Breast epithelium (tissue), 3 donors: ENCODE data around the gene SORCS3.

ENCODE experiments used
- POLR2A ChIP-seq: fragments of 450-650 bp; IDR thresholded peaks from one replicate; pipeline ENCODE4 v1.6.1; 2016; ENCODE audit warnings: antibody characterized with exemption, mild to moderate bottlenecking, moderate library complexity
- TF ChIP-seq, protein P1 (sequence below), 3 donors: fragments of 450-650 bp; IDR thresholded peaks; one replicate each; pipeline ENCODE4 v1.5.1; 2016 to 2017; ENCODE audit warnings: antibody characterized with exemption in 3 of 3, mild to moderate bottlenecking in 3 of 3, moderate library complexity in 3 of 3

DNA sequence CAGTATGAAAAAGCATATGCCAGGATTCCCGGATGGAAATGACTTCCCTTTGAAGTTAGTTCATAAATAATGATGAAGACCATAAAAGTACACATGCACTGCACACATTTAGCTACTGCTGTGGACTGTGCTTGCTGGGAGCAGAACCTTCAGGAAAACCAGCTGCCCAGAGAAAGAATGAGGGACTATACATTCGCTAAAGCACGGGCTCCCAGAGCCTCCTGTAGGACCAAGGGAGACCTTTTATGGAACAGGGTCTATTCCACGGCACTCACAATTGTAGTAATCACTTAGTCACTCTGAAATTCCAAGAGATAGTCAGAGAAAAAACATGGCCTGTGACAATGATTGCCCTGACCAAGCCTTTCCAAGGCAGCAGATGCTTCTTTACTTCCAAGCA, 24.1 kb downstream of the SORCS3 start:
- TF ChIP-seq, protein P1, sequence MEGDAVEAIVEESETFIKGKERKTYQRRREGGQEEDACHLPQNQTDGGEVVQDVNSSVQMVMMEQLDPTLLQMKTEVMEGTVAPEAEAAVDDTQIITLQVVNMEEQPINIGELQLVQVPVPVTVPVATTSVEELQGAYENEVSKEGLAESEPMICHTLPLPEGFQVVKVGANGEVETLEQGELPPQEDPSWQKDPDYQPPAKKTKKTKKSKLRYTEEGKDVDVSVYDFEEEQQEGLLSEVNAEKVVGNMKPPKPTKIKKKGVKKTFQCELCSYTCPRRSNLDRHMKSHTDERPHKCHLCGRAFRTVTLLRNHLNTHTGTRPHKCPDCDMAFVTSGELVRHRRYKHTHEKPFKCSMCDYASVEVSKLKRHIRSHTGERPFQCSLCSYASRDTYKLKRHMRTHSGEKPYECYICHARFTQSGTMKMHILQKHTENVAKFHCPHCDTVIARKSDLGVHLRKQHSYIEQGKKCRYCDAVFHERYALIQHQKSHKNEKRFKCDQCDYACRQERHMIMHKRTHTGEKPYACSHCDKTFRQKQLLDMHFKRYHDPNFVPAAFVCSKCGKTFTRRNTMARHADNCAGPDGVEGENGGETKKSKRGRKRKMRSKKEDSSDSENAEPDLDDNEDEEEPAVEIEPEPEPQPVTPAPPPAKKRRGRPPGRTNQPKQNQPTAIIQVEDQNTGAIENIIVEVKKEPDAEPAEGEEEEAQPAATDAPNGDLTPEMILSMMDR (IDR thresholded peaks at IDR 0.05), result no peak
- TF ChIP-seq POLR2A, result no peak
